ENCODE data around the gene YARS2. TPM values are rescaled to one million over a fixed set of nuclear protein-coding genes. Genes with fewer than 3 reads are reported as not detected.

The YARS2 gene
- total RNA-seq, 1 experiment from 2014 or later, result 41.4 TPM

DNA sequence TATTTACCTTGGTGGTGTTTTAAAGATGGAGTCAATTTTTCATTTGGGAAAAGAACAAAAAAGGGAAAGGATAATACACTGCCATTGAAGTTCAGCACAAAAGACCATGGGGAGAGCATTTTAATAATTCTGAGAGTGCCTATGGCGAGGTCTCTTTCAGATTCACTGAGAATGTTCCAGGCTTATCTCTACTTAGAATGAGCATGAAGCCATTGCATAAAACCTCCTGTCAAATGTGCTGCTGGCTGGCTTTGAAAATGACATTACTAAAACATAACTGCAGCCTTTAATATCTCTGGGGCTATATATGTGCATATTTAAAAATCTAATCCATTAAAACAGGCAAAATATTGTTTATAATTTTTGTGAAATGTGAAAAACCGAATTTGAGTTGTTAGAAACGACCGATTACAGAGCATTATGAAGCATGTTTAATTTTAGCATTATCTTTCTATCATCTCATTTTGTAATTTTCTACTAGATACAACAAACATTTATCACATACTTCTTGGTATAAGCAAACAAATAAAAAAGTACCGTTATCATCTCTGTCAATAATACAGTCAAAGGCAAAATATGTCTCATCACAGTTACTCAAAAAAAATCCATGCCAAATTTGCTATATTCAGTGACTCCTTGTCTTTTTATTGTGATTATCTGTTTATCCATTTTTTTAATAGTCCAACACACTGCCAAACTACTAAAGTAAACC is 45.7 kb upstream of the YARS2 start:
- Histone ChIP-seq H3K9ac (ENCODE audit: extremely low read depth, insufficient read length, low read length) (no peak overlapping the region), H2AFZ (ENCODE audit: low read length) (no peak overlapping the region)

More for the DNA sequence above, 45.7 kb upstream of the YARS2 start:
- Mint-ChIP-seq H3K4me1 (no peaks in the 10 kb centered on the region), H3K4me3 (no peak overlapping the region), H3K9me3 (peaks cover 2 to 7% of the 10 kb centered on the region in 2 experiments; a peak in 3 of 5 replicates), H3K27ac (no peak overlapping the region), H3K36me3 (ENCODE audit: insufficient read depth in 1 of 3, low read depth in 3 of 3) (peaks cover 0 to 12% (median 0%) of the 10 kb centered on the region in 3 experiments; a peak in 3 of 7 replicates), H3K27me3 (ENCODE audit: low read depth) (no peaks in the 10 kb centered on the region)
- Histone ChIP-seq H3K23me2 (ENCODE audit: insufficient read length, low read depth, low read length, poor library complexity, severe bottlenecking) (no peaks in the 10 kb centered on the region), H2BK20ac (ENCODE audit: low read depth, low read length, poor library complexity, severe bottlenecking) (no peak overlapping the region), H4K20me1 (ENCODE audit: control insufficient read depth, insufficient read depth, insufficient read length) (no peaks in the 10 kb centered on the region), H3K14ac (ENCODE audit: insufficient read depth, low read length) (no peak overlapping the region), H3K79me2 (ENCODE audit: insufficient read depth, low read length) (no peaks in the 10 kb centered on the region; the same call in 1 of the 2 replicates), H2AK5ac (ENCODE audit: insufficient read length, low read length) (no peak overlapping the region), H4K8ac (replicated peaks; ENCODE audit: insufficient read length, low read depth, low read length) (no peak overlapping the region), H3K4me1 (ENCODE audit: insufficient read depth, low read length) (no peaks in the 10 kb centered on the region), H4K91ac (ENCODE audit: insufficient read length, low read depth, low read length) (no peak overlapping the region), H4K5ac (ENCODE audit: insufficient read length, low read depth, low read length) (no peak overlapping the region), H3K27me3 (ENCODE audit: insufficient read depth, low read length) (no peaks in the 10 kb centered on the region), H2BK120ac (ENCODE audit: low read depth, low read length, poor library complexity, severe bottlenecking) (no peak overlapping the region), H3K56ac (ENCODE audit: insufficient read length, low read depth, low read length) (no peak overlapping the region), H3K27ac (ENCODE audit: insufficient read length, low read depth, low read length) (no peak overlapping the region), H3K9me3 (ENCODE audit: control insufficient read depth, low read depth, low read length) (no peaks in the 10 kb centered on the region), H3K18ac (ENCODE audit: insufficient read length, low read depth, low read length) (no peak overlapping the region), H2BK5ac (ENCODE audit: insufficient read length, low read length) (no peak overlapping the region), H3T11ph (ENCODE audit: low read length) (no peak overlapping the region), H3K79me1 (ENCODE audit: insufficient read depth, low read depth, low read length, poor library complexity, severe bottlenecking) (no peaks in the 10 kb centered on the region), H3K23ac (ENCODE audit: insufficient read length, low read depth, low read length) (no peak overlapping the region), H3K4ac (ENCODE audit: low read depth, low read length) (no peak overlapping the region), H2BK12ac (ENCODE audit: insufficient read length, low read depth, low read length) (no peak overlapping the region), H3K4me2 (ENCODE audit: insufficient read depth, insufficient read length, low read length) (no peak overlapping the region), H2BK15ac (ENCODE audit: low read depth, low read length) (no peak overlapping the region)
- no CpG with 5 or more reads among the region's 5 CpGs for WGBS (ENCODE audit: extremely low coverage, insufficient read length, low lambda C conversion rate)
- DNase-seq, result no peak
- TF ChIP-seq, protein P1, sequence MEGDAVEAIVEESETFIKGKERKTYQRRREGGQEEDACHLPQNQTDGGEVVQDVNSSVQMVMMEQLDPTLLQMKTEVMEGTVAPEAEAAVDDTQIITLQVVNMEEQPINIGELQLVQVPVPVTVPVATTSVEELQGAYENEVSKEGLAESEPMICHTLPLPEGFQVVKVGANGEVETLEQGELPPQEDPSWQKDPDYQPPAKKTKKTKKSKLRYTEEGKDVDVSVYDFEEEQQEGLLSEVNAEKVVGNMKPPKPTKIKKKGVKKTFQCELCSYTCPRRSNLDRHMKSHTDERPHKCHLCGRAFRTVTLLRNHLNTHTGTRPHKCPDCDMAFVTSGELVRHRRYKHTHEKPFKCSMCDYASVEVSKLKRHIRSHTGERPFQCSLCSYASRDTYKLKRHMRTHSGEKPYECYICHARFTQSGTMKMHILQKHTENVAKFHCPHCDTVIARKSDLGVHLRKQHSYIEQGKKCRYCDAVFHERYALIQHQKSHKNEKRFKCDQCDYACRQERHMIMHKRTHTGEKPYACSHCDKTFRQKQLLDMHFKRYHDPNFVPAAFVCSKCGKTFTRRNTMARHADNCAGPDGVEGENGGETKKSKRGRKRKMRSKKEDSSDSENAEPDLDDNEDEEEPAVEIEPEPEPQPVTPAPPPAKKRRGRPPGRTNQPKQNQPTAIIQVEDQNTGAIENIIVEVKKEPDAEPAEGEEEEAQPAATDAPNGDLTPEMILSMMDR (conservative IDR thresholded peaks at IDR 0.05), result no peak
